ENCODE measurements around the gene MYOF.
"Not testable (repeated sequence)": the region's sequence is repeated elsewhere in the genome, so short reads cannot be mapped to it uniquely, and the experiment has no call there.

Gene MYOF

DNA sequence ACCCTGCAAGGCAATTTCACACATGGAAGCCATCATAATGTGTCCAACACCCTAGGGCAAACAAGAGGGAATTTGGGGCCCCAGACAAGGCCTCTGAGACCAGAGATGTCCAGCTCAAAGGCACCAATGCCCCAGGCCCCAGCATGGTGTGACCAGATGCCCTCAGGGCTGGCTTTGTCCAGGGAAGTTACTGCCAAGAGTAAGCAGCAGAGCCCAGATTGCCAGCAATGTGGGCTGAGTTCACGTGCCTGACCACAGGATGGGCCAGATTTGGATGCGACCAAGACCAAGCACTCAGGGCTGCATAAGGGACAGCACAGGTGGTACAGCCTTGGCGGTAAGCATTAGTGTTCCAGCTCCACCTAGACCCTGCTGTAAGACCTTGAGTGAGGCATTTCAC is 12.7 kb downstream of the MYOF start:
- Histone ChIP-seq H2BK5ac (ENCODE audit: low read depth, low read length, poor library complexity, severe bottlenecking) (peak overlapping the region; percentile 89), H3K79me1 (replicated peaks; ENCODE audit: low read length, poor library complexity, severe bottlenecking) (no peaks in the 10 kb centered on the region), H3K14ac (ENCODE audit: low read length in 2 of 2) (peak overlapping the region in 1 of 2 experiments; percentile 96), H3K18ac (ENCODE audit: low read depth in 1 of 2, low read length in 2 of 2) (peak overlapping the region; percentile 70 to 96), H4K91ac (ENCODE audit: low read length) (peak overlapping the region; percentile 89), H3K4me2 (ENCODE audit: low read length, poor library complexity, severe bottlenecking) (no peak overlapping the region), H3K9ac (ENCODE audit: low read length) (peak overlapping the region; percentile 85), H2BK120ac (ENCODE audit: low read depth, low read length) (peak overlapping the region; percentile 82), H4K8ac (ENCODE audit: low read length) (peak overlapping the region; percentile 73), H3K9me3 (ENCODE audit: control insufficient read depth, low read length) (no peaks in the 10 kb centered on the region), H3K27me3 (ENCODE audit: control insufficient read depth in 1 of 2, insufficient read depth in 1 of 2, low read length in 2 of 2) (no peaks in the 10 kb centered on the region), H3K23ac (ENCODE audit: low read length in 2 of 2) (peak overlapping the region in 1 of 2 experiments; percentile 75), H2BK15ac (ENCODE audit: low read depth, poor library complexity, severe bottlenecking) (peak overlapping the region; percentile 100), H3K4me1 (ENCODE audit: control insufficient read depth, insufficient read depth, low read depth, low read length) (peaks cover 30% of the 10 kb centered on the region), H2AK5ac (ENCODE audit: low read length, severe bottlenecking) (peak overlapping the region; percentile 100), H3K4ac (ENCODE audit: low read depth in 1 of 2, low read length in 2 of 2) (peak overlapping the region; percentile 83 to 92), H2AFZ (ENCODE audit: low read depth, low read length) (no peak overlapping the region), H3K27ac (ENCODE audit: low read length, poor library complexity, severe bottlenecking) (peak overlapping the region; percentile 96), H3K4me3 (ENCODE audit: insufficient read depth in 1 of 2, low read depth in 1 of 2, low read length in 2 of 2) (no peak overlapping the region), H3K36me3 (ENCODE audit: control insufficient read depth in 1 of 2, insufficient read depth in 2 of 2, low read depth in 1 of 2, low read length in 2 of 2) (peaks cover 23 to 37% of the 10 kb centered on the region in 2 experiments), H2BK12ac (ENCODE audit: low read length in 2 of 2) (peak overlapping the region; percentile 60 to 69)
- DNase-seq: no peak
- WGBS: 93% methylated on average over 3 of the region's 3 CpGs

- H2AFZ ChIP-seq (ENCODE audit: low read depth, low read length): no peak overlapping the region
- H3K23ac ChIP-seq (ENCODE audit: low read length in 2 of 2): no peak overlapping the region
- WGBS: 45% methylated on average over 8 of the region's 10 CpGs
- H3K4me1 ChIP-seq (ENCODE audit: control insufficient read depth, insufficient read depth, low read depth, low read length): peaks cover 30% of the 10 kb centered on the region
- H4K91ac ChIP-seq (ENCODE audit: low read length): no peak overlapping the region
- H2BK12ac ChIP-seq (ENCODE audit: low read length in 2 of 2): peak overlapping the region; percentile 65 to 68
- H3K4me3 ChIP-seq (ENCODE audit: insufficient read depth in 1 of 2, low read depth in 1 of 2, low read length in 2 of 2): peak overlapping the region in 1 of 2 experiments; percentile 51
- peak overlapping the region; percentile 39 to 89 for H3K4ac ChIP-seq (ENCODE audit: low read depth in 1 of 2, low read length in 2 of 2)
- H3K9me3 ChIP-seq (ENCODE audit: control insufficient read depth, low read length): no peaks in the 10 kb centered on the region
- peak overlapping the region; percentile 74 for H2BK120ac ChIP-seq (ENCODE audit: low read depth, low read length)
- H2AK5ac ChIP-seq (ENCODE audit: low read length, severe bottlenecking): peak overlapping the region; percentile 91
- peak overlapping the region; percentile 96 for H3K27ac ChIP-seq (ENCODE audit: low read length, poor library complexity, severe bottlenecking)
- H3K79me1 ChIP-seq (replicated peaks; ENCODE audit: low read length, poor library complexity, severe bottlenecking): no peaks in the 10 kb centered on the region
- no peak overlapping the region for H4K8ac ChIP-seq (ENCODE audit: low read length)
- peak; percentile 93 for DNase-seq
- peak overlapping the region; percentile 85 for H3K9ac ChIP-seq (ENCODE audit: low read length)
- no peaks in the 10 kb centered on the region for H3K27me3 ChIP-seq (ENCODE audit: control insufficient read depth in 1 of 2, insufficient read depth in 1 of 2, low read length in 2 of 2)
- peak overlapping the region; percentile 67 for H2BK5ac ChIP-seq (ENCODE audit: low read depth, low read length, poor library complexity, severe bottlenecking)
- H2BK15ac ChIP-seq (ENCODE audit: low read depth, poor library complexity, severe bottlenecking): peak overlapping the region; percentile 44
- H3K36me3 ChIP-seq (ENCODE audit: control insufficient read depth in 1 of 2, insufficient read depth in 2 of 2, low read depth in 1 of 2, low read length in 2 of 2): peaks cover 25 to 30% of the 10 kb centered on the region in 2 experiments
- peak overlapping the region in 1 of 2 experiments; percentile 83 for H3K14ac ChIP-seq (ENCODE audit: low read length in 2 of 2)
- H3K4me2 ChIP-seq (ENCODE audit: low read length, poor library complexity, severe bottlenecking): no peak overlapping the region
- peak overlapping the region; percentile 56 to 59 for H3K18ac ChIP-seq (ENCODE audit: low read depth in 1 of 2, low read length in 2 of 2)
Measured at GRCh38 chr10:93468461-93469213, 13.5 kb downstream of the MYOF start.

DNA sequence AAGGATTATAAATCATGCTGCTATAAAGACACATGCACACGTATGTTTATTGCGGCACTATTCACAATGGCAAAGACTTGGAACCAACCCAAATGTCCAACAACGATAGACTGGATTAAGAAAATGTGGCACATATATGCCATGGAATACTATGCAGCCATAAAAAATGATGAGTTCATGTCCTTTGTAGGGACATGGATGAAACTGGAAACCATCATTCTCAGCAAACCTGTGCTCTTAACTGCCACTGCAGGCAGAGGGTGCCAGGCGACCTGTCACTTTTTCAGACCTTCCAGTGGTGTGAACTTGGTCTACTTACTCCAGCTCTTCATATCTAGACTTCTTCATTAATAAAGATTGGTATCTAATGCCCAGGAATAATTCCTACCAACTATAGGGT is 14.5 kb downstream of the MYOF start:
- H3K14ac ChIP-seq (ENCODE audit: low read length in 2 of 2); H3K4me2 ChIP-seq (ENCODE audit: low read length, poor library complexity, severe bottlenecking); H2AK5ac ChIP-seq (ENCODE audit: low read length, severe bottlenecking); H2AFZ ChIP-seq (ENCODE audit: low read depth, low read length); H2BK15ac ChIP-seq (ENCODE audit: low read depth, poor library complexity, severe bottlenecking); H2BK120ac ChIP-seq (ENCODE audit: low read depth, low read length); H3K79me1 ChIP-seq (replicated peaks; ENCODE audit: low read length, poor library complexity, severe bottlenecking); H3K9me3 ChIP-seq (ENCODE audit: control insufficient read depth, low read length); H3K27me3 ChIP-seq (ENCODE audit: control insufficient read depth in 1 of 2, insufficient read depth in 1 of 2, low read length in 2 of 2); H4K91ac ChIP-seq (ENCODE audit: low read length); H3K23ac ChIP-seq (ENCODE audit: low read length in 2 of 2); H2BK5ac ChIP-seq (ENCODE audit: low read depth, low read length, poor library complexity, severe bottlenecking); H3K18ac ChIP-seq (ENCODE audit: low read depth in 1 of 2, low read length in 2 of 2); H4K8ac ChIP-seq (ENCODE audit: low read length); DNase-seq: not testable (repeated sequence)
- WGBS: 100% methylated on average over 1 of the region's 4 CpGs
- Histone ChIP-seq H3K4me1 (ENCODE audit: control insufficient read depth, insufficient read depth, low read depth, low read length) (peaks cover 30% of the 10 kb centered on the region), H3K9ac (ENCODE audit: low read length) (peak overlapping the region; percentile 85), H3K4me3 (ENCODE audit: insufficient read depth in 1 of 2, low read depth in 1 of 2, low read length in 2 of 2) (peak overlapping the region in 1 of 2 experiments; percentile 51), H3K27ac (ENCODE audit: low read length, poor library complexity, severe bottlenecking) (peak overlapping the region; percentile 96), H2BK12ac (ENCODE audit: low read length in 2 of 2) (peak overlapping the region in 1 of 2 experiments; percentile 86), H3K4ac (ENCODE audit: low read depth in 1 of 2, low read length in 2 of 2) (peak overlapping the region in 1 of 2 experiments; percentile 24), H3K36me3 (ENCODE audit: control insufficient read depth in 1 of 2, insufficient read depth in 2 of 2, low read depth in 1 of 2, low read length in 2 of 2) (peaks cover 20 to 24% of the 10 kb centered on the region in 2 experiments)
